HG03060 (cell line): ENCODE measurements around the gene HSD17B2.
"Not testable (repeated sequence)": the region's sequence is repeated elsewhere in the genome, so short reads cannot be mapped to it uniquely, and the experiment has no call there.

Source experiments
- ATAC-seq: cut with Tn5 transposase; IDR thresholded peaks from one replicate; pipeline ENCODE4 v1.9.1; 2021; ENCODE audit warnings: low read depth, moderate number of reproducible peaks; ENCODE audit not compliant: unreplicated experiment

The HSD17B2 gene

DNA sequence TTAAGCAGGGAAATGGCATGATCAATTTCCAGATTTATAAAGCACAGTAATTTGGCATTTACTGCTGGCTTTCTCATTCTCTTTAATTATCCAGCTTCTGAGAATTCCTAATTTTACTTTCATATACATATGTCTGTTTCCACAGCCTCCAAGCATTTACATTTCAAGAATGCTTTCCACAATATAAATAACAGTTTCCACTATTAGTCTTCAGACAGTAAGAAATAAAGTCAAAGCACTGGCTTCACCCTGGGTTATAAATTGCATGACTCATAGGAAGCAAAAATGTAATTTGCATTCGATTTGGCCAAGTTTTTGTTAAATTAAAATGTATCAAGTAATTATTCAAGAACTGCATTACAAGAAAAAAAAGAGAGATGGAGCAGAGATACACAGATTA lies 81.5 kb downstream of the HSD17B2 start:
- ATAC-seq: no peak

DNA sequence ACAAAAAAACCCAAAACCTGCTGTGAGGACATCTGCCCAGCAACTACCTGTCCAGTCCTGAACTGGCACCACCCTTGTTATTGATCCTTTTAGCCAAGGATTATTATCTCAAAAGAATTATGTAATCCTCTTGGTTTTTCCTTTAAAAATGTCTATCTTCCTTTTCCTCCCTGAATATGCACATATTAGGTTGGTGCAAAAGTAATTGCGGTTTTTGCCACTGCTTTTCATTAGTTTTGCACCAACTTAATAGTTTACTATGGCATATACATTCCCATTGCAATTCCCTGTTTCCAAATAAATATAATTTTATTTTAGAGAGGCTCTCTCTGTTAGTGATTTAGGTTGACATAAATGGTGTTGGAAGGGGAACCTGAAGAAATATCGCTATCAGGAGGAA lies 83.7 kb downstream of the HSD17B2 start:
- no peak for ATAC-seq

DNA sequence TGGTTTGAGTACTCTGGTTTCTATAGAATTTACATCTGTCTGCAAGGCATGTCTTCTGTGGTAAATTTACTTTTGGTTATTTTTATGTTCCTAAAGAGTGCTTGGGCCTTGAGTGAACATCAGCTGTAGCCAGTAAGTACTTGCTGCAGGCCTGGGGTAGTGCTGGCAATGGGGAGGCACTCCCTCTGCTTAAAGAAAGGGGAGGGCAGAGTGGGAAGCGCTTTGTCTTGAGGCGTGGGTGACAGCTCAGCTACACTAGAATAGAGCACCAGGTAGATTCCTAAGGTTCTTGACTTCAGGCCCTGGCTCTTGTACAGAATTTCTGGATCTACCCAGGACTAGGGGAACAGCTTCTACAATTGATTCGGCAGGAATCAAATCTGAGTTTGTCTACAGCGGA lies 84.4 kb downstream of the HSD17B2 start:
- ATAC-seq: no peak

DNA sequence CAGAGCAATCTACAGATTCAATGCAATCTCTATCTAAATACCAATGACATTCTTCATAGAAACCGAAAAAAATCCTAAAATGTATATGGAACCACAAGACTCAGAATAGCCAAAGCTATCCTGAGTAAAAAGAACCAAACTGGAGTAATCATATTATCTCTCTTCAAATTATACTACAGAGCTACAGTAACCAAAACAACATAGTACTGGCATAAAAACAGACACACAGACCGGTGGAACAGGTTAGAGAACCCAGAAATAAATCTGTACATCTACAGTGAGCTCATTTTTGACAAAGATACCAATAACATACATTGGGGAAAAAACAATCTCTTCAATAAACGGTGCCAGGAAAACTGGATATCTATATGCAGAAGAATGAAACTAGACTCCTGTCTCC lies 89.6 kb downstream of the HSD17B2 start:
- no peak for ATAC-seq

DNA sequence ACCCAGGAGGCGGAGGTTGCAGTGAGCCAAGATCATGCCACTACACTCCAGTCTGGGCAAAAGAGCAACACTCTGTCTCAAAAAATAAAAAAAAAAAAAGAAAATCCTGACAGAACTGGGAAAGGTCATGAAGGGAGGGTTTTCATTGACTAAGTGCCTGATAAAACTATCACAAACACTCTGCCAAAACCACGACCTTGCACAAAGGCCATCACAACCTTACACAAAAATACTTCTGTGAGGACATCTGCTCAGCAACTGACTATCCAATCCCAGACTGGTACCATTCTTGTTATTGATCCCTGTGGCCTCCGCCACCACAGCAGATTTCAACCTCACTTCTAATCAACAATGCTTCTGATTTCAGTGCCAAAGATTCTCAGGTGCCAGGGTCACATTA lies 94.8 kb downstream of the HSD17B2 start:
- no peak for ATAC-seq

DNA sequence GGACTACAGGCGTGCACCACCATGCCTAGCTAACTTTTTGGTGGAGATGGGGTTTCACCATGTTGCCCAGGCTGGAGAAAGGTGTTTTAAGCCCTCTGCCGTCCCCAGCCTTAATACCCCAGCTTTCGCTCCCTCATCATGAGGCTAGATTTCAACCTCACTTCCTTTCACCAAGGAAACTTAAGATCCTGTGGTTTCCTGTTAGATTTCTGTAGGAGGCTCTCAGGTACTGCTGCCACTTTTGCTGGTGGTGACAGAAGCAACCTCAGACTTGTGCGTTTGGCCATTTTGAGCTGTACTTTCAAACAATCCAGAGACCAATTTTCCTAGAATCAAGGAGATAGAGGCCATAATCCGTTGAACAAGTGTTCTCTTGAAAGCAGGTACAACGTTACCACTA lies 98.7 kb downstream of the HSD17B2 start:
- no peak for ATAC-seq

DNA sequence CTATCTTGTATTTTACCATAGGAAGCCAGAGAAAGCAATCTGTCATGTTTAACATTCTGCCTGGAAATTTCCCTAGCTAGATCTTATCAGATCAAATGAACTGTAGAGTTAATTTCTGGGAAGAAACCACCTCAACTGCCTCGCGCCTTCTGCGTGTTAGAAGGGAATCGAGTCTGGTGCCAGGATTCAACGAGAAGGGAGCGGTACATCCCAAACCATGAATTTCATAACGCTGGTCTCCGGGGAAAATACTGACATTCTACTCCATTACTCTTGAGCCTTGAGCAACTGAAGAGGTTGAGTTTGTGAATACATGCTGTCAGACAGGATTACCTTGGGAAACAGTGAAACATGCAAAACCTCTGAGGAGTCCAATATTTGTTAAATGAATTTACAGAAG lies 99.8 kb downstream of the HSD17B2 start:
- no peak for ATAC-seq

DNA sequence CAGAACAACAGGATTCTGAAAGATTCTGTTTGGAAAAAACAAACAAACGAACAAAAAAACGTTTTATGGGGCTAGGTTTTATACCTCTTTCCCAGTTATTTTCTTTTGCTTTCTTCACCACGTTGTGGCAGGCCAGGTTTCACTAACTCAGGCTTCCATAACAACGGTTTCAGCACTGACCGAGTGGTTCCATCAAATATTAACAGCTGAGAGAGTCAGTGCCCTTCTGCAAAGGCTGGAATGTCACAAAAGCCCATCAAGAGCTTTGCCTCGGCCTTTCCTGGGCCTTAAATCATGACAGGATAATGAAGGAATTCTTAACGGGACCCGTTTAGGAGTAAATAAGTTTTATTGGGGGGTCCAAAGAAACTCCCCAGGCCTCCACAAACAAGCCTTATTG lies 100.8 kb downstream of the HSD17B2 start:
- ATAC-seq: no peak

DNA sequence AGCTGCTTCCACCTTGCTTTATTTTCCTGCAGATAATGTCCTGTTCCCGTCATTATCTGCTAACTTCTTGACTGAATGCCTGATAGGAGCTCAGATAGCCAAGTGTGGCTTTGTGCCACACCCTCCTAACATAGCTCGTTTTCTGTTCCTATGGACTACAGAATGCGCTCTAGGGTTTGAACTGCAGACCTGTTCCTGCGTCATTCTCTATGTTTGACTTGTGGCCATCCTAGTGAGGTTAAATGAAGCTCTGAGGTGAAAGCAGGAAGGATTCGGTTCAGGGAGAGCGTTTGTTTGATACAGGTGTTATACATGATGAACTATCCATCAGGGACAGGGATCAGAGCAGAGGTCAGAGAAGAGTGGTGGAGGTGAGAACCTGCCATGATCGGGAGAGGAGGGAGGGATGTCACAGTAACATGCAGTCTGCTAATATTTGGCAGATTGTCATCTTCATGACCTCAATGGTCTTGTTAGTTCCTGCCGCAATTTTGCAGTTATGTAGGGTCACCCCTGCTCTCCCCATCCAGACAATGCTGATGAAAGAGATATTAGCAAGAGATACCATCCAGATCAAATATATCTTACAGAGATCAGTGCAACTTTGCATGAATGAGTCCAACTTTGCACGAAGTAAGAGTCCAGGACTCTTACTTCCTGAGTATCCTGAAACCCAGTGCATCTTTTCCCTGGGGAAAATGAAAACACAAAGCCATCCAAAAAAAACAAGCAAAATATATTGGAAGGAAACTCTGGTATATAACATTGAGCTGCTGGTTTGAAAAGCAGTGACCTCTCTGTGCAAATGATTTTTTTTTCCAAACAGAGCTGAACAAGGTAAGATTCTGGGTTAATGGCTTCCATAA lies 102.1 kb downstream of the HSD17B2 start:
- ATAC-seq: no peak

DNA sequence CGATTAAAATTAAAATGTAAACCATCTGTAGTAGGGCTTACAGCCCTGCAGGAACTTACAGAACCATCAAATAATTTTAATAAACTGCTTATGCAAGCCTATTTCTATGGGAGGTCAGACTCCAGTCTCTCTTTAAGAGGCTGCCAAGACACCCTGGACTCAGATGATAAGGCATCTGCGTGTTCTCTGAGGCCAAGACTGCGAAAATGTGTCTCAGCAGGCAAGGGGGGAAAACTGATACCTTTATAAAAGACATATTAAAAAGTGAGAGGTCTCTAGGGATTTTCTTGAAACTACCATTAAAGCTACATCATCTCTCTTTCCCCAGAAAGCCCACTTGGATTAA lies 102.7 kb downstream of the HSD17B2 start:
- ATAC-seq: no peak

DNA sequence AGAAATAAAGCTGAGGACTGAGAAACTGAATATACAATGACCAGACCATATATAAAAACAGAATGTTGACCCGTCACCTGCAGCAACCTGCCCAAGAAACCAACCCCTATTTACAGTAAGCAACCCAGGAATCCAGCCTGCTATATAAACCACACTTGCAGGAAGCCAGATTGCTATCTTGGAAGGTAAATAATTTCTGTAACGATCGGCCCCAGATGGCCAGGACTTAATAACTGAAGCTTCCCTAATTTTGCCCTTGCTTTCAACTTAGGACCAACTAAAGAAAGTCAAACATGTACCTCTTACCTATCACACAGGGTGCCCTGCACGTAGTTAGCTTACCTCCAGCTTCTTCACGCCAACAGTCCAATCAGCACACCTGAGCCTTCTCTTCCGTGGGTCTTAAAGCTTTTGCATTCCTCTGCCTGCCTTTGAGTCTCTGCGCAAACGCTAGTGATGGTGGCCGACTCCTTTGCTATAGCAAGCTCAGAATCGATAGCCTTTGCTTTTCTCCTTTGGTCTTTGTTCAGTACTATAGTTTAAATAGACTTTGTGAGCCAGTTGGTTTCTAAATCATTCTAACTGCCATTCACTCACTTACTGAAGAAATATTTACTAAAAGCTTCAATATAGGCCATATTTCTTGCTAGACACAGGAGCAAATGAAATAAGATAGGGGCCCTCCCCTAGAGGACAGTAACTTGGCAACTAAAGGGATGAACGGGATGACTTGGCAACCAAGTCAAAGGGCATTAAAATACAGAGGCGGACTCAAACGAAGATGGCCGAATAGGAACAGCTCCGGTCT lies 103.6 kb downstream of the HSD17B2 start:
- ATAC-seq: no peak

DNA sequence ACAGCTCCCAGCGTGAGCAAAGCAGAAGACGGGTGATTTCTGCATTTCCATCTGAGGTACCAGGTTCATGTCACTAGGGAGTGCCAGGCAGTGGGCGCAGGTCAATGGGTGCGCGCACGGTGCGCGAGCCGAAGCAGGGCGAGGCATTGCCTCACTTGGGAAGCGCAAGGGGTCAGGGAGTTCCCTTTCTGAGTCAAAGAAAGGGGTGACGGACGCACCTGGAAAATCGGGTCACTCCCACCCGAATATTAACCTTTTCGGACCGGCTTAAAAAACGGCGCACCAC lies 104.2 kb downstream of the HSD17B2 start:
- not testable (repeated sequence) for ATAC-seq

DNA sequence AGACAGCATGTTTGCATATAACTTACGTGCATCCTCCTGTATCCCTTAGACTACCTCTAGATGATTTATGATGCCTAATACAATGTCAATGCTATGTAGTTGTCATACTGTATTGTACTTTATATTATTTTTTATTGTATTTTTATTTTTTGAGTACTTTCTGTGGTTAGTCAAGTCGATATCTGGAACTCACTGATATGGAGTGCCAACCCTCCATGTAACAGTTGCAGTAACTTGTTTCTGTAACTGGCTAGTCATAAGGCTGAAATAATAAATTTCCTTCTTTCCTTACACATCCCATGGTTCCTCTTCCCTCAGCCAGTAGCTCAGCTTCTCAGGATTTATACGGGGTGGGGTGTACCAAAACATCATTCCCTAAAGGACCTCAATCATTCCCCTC lies 111.5 kb downstream of the HSD17B2 start:
- ATAC-seq: no peak

DNA sequence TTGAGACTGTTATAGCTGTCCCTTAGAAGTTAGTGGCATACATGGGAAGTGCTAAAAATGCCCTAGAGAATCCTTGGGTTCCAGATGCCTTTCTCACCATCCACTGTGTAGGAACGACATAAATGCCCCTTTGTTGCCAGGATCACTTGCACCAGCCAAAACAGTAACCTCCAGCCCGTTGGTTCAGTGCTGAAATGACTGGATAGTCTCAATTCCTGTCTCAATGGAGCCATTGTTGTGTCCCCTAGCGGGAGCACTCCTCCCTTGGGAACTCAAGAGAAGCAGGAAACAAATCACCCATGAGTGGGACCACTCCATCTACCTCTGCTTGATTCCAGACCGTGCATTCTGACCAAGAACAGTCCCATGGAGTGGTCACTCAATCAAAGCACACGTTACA lies 111.9 kb downstream of the HSD17B2 start:
- no peak for ATAC-seq

DNA sequence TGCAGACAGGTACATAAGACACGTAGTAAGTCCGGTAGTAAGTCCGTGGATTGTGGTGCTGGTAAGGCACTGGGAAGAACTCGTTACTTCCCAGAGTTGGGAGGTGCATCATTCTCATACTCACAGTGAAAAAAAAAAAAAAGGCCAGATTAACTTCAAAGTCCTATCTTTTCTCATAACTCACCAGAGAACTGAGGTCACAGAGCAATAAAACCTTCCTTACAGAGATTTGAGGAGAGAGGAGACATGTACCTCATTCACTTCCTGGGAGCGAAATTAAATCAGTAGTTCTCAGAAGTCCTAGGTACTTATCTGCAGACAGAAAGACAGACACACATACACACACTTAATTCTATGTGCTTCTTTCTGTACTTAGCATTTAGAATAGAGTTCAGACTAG lies 112.5 kb downstream of the HSD17B2 start:
- no peak for ATAC-seq
